DOHH2 (cell line): ENCODE measurements around the gene F13A1.

Source experiments
- H3F3A ChIP-seq: fragments of 200-600 bp; sonication (generic), shearing (Covaris generic); 2 replicates; pipeline ENCODE4 v1.6.0; 2016; ENCODE audit warnings: antibody characterized with exemption, mild to moderate bottlenecking; ENCODE audit not compliant: control insufficient read depth, insufficient read depth
- H3K27ac ChIP-seq: fragments of 200-600 bp; sonication (generic); 2 replicates; pipeline ENCODE4 v1.5.1; 2014; ENCODE audit warnings: low read depth, mild to moderate bottlenecking, low read length, moderate library complexity
- H3K27me3 ChIP-seq: fragments of 200-600 bp; sonication (generic); 2 replicates; pipeline ENCODE4 v1.6.1; 2014; ENCODE audit warnings: mild to moderate bottlenecking, low read length, mixed read lengths; ENCODE audit not compliant: control insufficient read depth
- H3K36me3 ChIP-seq: fragments of 200-600 bp; sonication (generic); 2 replicates; pipeline ENCODE4 v1.6.1; 2014; ENCODE audit warnings: mild to moderate bottlenecking, low read length, moderate library complexity, mixed read lengths; ENCODE audit not compliant: control insufficient read depth
- H3K4me1 ChIP-seq: fragments of 200-600 bp; sonication (generic); 2 replicates; pipeline ENCODE4 v1.6.1; 2014; ENCODE audit warnings: mild to moderate bottlenecking, low read length, mixed read lengths; ENCODE audit not compliant: control insufficient read depth
- H3K4me2 ChIP-seq: fragments of 200-600 bp; sonication (generic); 2 replicates; pipeline ENCODE4 v1.6.0; 2014; ENCODE audit warnings: mild to moderate bottlenecking, low read length, moderate library complexity
- H3K4me3 ChIP-seq: fragments of 200-600 bp; sonication (generic); 2 replicates; pipeline ENCODE4 v1.5.1; 2014; ENCODE audit warnings: mild to moderate bottlenecking, low read length, mixed read lengths
- H3K79me2 ChIP-seq: fragments of 200-600 bp; sonication (generic); 2 replicates; pipeline ENCODE4 v1.6.1; 2014; ENCODE audit warnings: mild to moderate bottlenecking, low read length, mixed read lengths; ENCODE audit not compliant: control insufficient read depth
- H3K9me2 ChIP-seq: fragments of 200-600 bp; sonication (generic); replicated peaks from 2 replicates; pipeline ENCODE4 v1.6.1; 2014; ENCODE audit warnings: mild to moderate bottlenecking, low read length, mixed read lengths; ENCODE audit not compliant: control insufficient read depth
- H3K9me3 ChIP-seq: fragments of 200-600 bp; sonication (generic); 2 replicates; pipeline ENCODE4 v1.6.1; 2014; ENCODE audit warnings: antibody characterized with exemption, low read length, mixed read lengths; ENCODE audit not compliant: control insufficient read depth, insufficient read depth
- H4K20me1 ChIP-seq: fragments of 200-600 bp; sonication (generic); 2 replicates; pipeline ENCODE4 v1.6.0; 2014; ENCODE audit warnings: low read depth, mild to moderate bottlenecking, antibody characterized with exemption, low read length, moderate library complexity; ENCODE audit not compliant: control insufficient read depth, insufficient read depth
- EZH2phosphoT487 ChIP-seq: fragments of 200-600 bp; sonication (generic); IDR thresholded peaks from 2 replicates; pipeline ENCODE4 v1.6.1; 2017; ENCODE audit warnings: borderline replicate concordance, mild to moderate bottlenecking, antibody characterized with exemption, low read length, moderate library complexity, mixed read lengths
- TF ChIP-seq, protein P1 (sequence below): fragments of 200-600 bp; sonication (generic); IDR thresholded peaks from one replicate; pipeline ENCODE4 v1.5.1; 2014; ENCODE audit warnings: antibody characterized with exemption, mild to moderate bottlenecking, low read depth, low read length; ENCODE audit not compliant: poor library complexity, severe bottlenecking

F13A1 gene

GRCh38 chr6:6239598-6240581 lies 80.6 kb downstream of the F13A1 start:
- Histone ChIP-seq H3K4me2 (no peak overlapping the region), H3K4me1 (no peaks in the 10 kb centered on the region), H3F3A (no peaks in the 10 kb centered on the region), H3K9me3 (no peaks in the 10 kb centered on the region), H3K36me3 (no peaks in the 10 kb centered on the region), H3K27ac (no peak overlapping the region), H3K9me2 (no peaks in the 10 kb centered on the region), H3K79me2 (no peaks in the 10 kb centered on the region), H3K4me3 (no peak overlapping the region), H4K20me1 (no peaks in the 10 kb centered on the region), H3K27me3 (no peaks in the 10 kb centered on the region)
- TF ChIP-seq, protein P1, sequence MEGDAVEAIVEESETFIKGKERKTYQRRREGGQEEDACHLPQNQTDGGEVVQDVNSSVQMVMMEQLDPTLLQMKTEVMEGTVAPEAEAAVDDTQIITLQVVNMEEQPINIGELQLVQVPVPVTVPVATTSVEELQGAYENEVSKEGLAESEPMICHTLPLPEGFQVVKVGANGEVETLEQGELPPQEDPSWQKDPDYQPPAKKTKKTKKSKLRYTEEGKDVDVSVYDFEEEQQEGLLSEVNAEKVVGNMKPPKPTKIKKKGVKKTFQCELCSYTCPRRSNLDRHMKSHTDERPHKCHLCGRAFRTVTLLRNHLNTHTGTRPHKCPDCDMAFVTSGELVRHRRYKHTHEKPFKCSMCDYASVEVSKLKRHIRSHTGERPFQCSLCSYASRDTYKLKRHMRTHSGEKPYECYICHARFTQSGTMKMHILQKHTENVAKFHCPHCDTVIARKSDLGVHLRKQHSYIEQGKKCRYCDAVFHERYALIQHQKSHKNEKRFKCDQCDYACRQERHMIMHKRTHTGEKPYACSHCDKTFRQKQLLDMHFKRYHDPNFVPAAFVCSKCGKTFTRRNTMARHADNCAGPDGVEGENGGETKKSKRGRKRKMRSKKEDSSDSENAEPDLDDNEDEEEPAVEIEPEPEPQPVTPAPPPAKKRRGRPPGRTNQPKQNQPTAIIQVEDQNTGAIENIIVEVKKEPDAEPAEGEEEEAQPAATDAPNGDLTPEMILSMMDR, result no peak
- no peak for TF ChIP-seq EZH2phosphoT487

GRCh38 chr6:6236730-6237469 lies 83.6 kb downstream of the F13A1 start:
- no peak overlapping the region for H3K4me2 ChIP-seq
- no peak for TF ChIP-seq EZH2phosphoT487
- TF ChIP-seq, protein P1, result no peak

DNA sequence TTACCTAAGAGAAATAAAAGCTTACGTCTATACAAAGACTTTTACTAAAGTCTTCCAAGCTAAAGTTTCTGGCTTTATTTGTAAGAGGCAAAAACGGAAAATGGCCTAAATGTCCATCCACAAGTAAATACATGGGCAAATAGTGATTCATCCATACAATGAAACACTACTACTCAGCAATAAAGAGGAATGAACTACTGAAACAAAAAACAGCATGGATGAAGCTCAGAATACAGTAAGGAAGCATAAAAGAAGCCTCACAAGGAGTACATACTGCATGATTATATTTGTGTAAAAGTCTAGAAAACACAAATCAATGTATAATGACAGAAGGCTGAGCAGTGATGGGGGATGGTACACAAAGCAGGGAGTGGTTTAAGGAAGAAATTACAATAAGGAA lies 84.7 kb downstream of the F13A1 start:
- no peaks in the 10 kb centered on the region for H3K36me3 ChIP-seq
- no peak for TF ChIP-seq EZH2phosphoT487
- TF ChIP-seq, protein P1, result no peak
- H3K27me3 ChIP-seq, result no peaks in the 10 kb centered on the region
- no peaks in the 10 kb centered on the region for H4K20me1 ChIP-seq
- no peaks in the 10 kb centered on the region for H3K79me2 ChIP-seq
- no peaks in the 10 kb centered on the region for H3F3A ChIP-seq
- no peaks in the 10 kb centered on the region for H3K9me2 ChIP-seq
- no peak overlapping the region for H3K4me3 ChIP-seq
- H3K27ac ChIP-seq, result no peak overlapping the region
- no peaks in the 10 kb centered on the region for H3K4me1 ChIP-seq
- no peak overlapping the region for H3K4me2 ChIP-seq
- H3K9me3 ChIP-seq, result no peaks in the 10 kb centered on the region

More at GRCh38 chr6:6236730-6237469, 83.6 kb downstream of the F13A1 start:
- Histone ChIP-seq H4K20me1 (no peaks in the 10 kb centered on the region), H3K9me3 (no peaks in the 10 kb centered on the region), H3K27me3 (no peaks in the 10 kb centered on the region), H3K79me2 (no peaks in the 10 kb centered on the region), H3K4me3 (no peak overlapping the region), H3K36me3 (no peaks in the 10 kb centered on the region), H3K9me2 (no peaks in the 10 kb centered on the region), H3K27ac (no peak overlapping the region), H3K4me1 (no peaks in the 10 kb centered on the region), H3F3A (no peaks in the 10 kb centered on the region)
